A549 treated with ZK216348 at 1 μM for 4 hours (cell line): ENCODE measurements around the gene ING5. TPM values are rescaled to one million over a fixed set of nuclear protein-coding genes. Genes with fewer than 3 reads are reported as not detected.

Experiments
- total RNA-seq: library from RNA; stranded (reverse); fragments of 200-300 nt; extraction: Qiagen RNA extraction; gene quantifications from 5 replicates; pipeline ENCODE4 v1.2.3, GENCODE V29; 2022; ENCODE audit warnings: low read depth

ING5 gene
- 22.2 to 24.1 TPM (median 23.2 TPM) in 5 replicates for total RNA-seq

GRCh38 chr2:241701399-241702154 lies at the start of gene ING5:
Gene ING5, plus strand, starts transcription at chr2:241702039. Its CDS starts 27 bp downstream, at chr2:241702066.

GRCh38 chr2:241686650-241687425 lies 15.0 kb upstream of the ING5 start, which contains the start of gene DTYMK:
Gene DTYMK, minus strand, starts transcription at chr2:241686815. Its CDS starts 32 bp downstream, at chr2:241686783.

GRCh38 chr2:241734467-241735208 lies 32.8 kb downstream of the ING5 start, which contains the start of gene D2HGDH:
Gene D2HGDH, plus strand, starts transcription at chr2:241734630. Its CDS starts 595 bp downstream, at chr2:241735225.

GRCh38 chr2:241776336-241777169 lies 74.7 kb downstream of the ING5 start, which contains the start of gene GAL3ST2:
Gene GAL3ST2, plus strand, starts transcription at chr2:241776822. Its CDS starts 134 bp downstream, at chr2:241776956.

Other genes starting within 250 kb of the ING5 start
- gene STK25, start 193.5 kb upstream of the ING5 start, total RNA-seq, result 76.7 to 130 TPM (median 120 TPM) in 5 replicates
- 20.2 to 39.7 TPM (median 33.8 TPM) in 5 replicates for gene BOK, start 143.3 kb upstream of the ING5 start, total RNA-seq
- 57.1 to 84.6 TPM (median 79.5 TPM) in 5 replicates for gene THAP4, start 64.9 kb upstream of the ING5 start, total RNA-seq
- gene ATG4B, start 64.3 kb upstream of the ING5 start, total RNA-seq, result 49.0 to 63.7 TPM (median 51.3 TPM) in 5 replicates
- 99.7 to 147 TPM (median 131 TPM) in 5 replicates for gene DTYMK, start 15.2 kb upstream of the ING5 start, total RNA-seq
- gene D2HGDH, start 32.6 kb downstream of the ING5 start, total RNA-seq, result 4.0 to 13.0 TPM (median 10.3 TPM) in 5 replicates
- 0.20 to 0.46 TPM (median 0.33 TPM) in 5 replicates for gene GAL3ST2, start 74.8 kb downstream of the ING5 start, total RNA-seq
- gene NEU4, start 107.2 kb downstream of the ING5 start, total RNA-seq, result 0.19 to 0.41 TPM (median 0.23 TPM) in 5 replicates
- gene PDCD1, start 156.9 kb downstream of the ING5 start, total RNA-seq, result not detected in 5 replicates
- not detected in 5 replicates for gene RTP5, start 167.7 kb downstream of the ING5 start, total RNA-seq